Measurements from ENCODE around the gene AP4E1.
"Not testable (repeated sequence)": the region's sequence is repeated elsewhere in the genome, so short reads cannot be mapped to it uniquely, and the experiment has no call there.

The AP4E1 gene

DNA sequence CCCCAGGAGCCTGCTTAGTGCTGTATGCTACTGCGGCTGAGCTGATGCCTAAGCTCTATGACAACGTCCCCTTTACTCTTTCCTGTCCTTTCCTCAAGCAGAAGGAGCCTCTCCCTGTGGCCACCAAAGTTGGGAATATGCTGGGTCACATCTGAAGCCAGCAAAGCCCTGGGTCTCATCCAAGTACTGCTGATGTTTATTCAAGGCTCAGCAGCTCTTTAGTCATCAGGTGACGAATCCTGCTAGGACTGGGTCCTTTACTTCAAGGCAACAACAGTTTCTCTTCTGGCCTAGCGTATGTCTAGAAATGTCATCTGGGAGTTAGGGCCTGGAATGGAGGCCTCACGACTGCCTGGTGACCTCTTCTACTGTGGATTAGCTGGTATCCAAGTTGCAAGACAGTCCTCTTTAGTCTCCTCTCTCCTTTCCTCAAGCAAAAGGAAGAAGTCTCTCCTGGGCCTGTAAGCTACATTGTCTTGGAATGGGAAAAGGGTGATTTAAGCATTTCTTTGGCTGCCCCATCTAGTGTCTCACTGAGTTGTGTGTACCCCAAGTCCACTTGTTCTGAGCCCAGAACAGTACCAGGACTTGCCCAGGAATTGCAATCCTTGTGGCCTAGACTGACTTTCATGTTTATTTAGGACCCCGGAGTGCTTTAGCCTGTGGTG lies 122.3 kb downstream of the AP4E1 start:
- DNase-seq = no peak

DNA sequence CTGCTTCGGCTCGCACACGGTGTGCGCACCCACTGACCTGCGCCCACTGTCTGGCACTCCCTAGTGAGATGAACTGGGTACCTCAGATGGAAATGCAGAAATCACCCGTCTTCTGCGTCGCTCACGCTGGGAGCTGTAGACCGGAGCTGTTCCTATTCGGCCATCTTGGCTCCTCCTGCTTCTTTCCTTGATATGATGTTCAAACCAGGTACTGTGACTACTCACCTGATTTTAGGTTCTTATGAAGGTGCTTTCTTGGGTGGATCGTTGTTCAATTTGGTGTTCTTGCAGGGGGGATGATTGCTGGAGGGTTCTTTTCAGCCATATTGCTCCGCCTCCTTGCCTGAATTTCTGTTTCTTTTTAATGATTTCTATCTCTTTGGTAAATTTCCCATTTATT lies 129.0 kb downstream of the AP4E1 start:
- DNase-seq = not testable (repeated sequence)

DNA sequence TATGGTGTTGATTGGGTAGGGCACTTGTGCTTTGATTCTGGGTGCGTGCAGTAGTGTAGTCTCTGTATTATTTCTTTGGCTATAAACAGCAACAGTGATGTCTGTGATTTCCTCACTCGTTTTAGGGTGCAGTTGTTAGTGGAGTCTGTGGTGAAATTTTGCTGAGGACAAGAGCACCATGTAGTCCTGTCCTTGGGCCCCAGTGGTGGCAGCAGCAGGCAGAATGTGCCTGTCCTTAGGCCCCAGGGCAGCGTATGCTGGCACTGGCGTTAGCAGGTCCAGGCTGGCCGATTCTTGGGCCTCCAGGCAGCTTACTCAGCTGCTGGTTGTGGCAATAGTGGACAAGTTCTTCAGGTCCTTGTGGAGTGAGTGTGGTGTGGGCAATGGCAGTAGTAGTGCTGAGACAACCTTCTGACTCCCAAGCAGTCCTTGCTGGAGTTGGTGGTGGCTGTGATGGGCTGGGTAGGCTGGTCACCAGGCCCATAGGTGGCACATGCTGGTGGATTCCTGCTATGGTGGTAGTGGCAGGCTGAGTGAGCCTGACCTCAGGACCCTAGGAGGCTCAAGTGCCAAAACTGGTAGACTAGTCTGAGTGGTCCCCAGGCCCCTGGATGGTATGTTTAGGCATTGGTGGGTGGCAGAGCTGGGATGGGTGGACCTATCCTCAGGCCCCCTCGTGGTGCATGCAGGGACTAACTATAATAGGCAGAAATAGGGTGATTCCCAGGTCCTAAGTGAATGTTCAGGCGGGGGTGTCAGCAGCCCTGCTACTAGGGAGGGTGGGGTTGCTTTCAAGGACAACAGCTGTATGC lies 129.9 kb downstream of the AP4E1 start:
- no peak for DNase-seq

DNA sequence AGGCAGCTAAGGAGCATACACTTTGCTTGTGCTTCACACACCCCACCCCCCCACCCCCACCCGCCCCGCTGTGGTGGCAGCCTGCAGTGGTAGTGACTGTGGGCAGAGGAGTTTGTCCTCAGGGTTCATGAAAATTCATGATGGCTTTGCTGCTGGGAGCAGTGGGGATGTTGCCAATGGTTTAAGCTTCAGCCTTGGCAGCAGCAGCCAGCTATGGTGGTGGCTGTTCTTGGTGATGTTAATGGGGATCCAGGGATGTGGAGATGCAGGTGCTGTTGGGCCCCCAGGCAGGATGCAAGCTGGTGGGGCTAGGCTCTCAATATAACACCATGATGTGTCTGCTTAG lies 130.5 kb downstream of the AP4E1 start:
- no peak for DNase-seq

DNA sequence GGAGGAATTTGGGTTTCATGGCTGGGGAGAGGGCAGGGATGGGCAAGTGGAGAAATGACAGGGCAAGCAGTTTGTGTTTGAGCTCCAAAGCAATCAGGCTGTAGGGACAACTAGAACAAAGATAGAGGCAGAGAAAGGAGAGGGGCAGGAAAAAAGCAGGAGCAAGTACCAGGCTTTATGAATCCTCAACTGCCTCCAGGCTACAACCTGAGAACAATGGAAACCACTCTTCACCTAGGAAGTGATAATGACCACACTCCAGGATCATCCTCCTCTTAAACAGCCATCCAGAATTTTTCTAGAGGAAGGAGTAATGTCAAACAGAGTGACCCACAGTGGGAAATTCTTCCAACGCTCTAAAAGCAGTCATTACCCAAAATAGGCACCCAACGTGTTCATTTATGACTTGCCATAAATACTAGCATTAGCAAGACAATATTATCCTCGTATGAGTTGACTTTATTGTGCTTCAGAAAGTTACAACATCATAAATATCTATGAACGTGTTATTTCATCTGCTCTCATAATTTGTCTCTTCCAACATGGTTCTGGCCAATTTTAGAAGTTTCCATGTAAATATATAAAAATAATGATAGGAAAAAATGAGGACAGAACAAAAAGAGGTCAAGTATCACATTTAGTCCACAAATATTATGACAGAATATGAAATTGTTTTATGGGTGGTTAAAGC lies 135.7 kb downstream of the AP4E1 start:
- no peak for DNase-seq

DNA sequence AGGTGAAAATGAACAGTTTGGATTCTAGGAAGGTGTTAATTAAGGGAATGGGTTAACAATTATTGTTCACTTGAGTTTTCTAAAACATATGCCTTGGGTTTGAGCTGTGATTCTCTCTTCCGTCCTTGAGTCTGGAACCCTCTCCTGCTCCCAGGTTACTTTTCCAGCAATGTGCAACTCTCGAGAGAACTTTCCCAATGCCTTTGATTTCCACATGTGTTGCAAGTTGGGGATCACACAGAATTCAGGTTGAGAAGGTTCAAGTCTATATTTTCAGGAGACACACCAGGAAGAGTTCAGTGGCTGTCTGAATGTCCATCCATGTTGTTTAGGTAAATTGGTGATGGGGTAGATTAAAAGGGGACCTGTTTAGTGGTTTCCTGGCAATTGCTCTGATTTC lies 137.5 kb downstream of the AP4E1 start:
- no peak for DNase-seq

DNA sequence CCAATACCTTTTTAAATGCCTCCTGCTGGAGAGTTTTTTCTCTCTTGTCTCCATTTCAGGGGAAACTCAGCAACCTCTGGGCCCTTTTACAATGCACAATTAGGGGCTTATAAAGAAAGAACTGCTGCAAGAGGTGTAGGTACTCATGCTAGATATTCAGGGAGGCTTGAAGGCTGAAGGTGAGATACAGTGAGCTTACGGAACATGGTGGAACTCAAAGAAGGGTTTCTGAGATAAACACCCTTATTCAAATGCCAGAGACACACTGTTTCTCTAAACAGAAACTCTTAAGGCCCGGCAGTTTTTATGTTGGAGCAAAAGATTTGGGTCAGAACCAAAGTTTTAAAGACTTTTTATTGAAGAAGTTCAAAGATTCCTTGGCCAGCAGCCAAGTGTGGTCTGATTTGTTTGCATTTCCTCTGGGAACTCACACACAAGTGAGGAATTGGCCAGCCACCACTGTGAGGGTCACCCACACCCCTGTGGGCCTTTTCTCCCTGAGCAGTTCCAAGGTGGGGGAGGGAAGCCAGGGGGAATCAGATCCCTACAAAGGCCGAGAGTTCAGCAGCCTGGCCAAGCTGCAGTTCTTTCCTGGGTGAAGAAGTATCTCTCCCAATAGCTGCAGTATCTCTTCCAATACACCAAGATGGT lies 138.4 kb downstream of the AP4E1 start:
- DNase-seq = no peak

DNA sequence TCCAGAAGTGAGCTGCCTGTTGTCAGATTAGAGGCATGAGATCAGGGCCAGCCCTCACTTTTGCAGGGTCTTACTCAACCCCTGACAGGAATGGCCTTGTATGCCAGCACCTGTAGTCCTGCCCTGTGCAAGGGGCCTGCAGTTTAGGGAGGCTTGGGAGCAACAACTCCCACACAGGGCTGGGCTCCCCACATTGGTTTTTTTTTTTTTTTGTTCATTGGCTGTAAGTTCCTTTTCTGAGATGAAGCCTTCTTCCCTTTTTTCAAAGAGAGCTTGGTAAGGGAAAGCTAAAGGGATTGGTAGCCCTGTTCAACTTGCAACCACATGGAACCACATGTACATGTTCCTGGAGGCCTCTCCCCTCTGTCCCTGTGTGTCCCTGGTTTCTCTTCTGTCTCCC lies 139.8 kb downstream of the AP4E1 start:
- no peak for DNase-seq

DNA sequence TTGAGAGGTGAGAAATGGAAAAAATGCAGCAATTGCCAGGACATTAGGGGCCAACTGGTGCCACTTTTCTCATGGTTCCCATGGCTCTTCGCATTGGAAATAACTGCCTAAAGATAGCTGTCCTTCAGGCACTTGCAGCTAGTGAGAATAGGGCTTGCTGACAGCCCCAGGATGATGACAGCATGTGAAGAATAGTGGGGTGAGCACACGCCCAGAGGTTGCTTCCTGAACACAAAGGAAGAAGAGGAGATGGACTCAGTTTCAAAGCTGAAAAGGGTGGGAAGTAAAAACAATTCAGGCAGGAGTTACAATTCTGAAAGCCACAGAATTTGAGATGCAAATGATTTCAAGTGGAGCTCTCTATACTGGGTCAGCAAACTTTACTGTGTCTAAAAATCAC lies 140.6 kb downstream of the AP4E1 start:
- DNase-seq = no peak

DNA sequence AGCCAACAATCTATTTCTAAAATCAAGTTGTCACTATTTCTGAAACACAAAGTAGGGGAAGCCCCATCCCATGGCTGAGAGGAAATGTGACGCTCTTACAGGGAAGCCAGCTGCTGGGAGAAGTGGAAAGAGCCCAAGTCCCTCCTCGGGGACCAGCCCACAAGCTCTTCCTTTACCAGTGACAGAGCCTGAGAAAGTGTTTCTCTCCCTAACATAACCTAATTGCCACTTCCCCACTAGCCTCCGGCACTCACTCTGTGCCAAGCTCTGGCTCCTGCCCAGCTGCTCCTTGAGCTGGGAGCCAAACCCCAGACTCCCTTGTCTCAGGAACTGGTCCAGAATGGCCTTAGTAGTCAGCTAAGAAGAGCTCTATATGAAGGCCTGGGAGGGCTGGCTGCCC lies 143.3 kb downstream of the AP4E1 start:
- no peak for DNase-seq

DNA sequence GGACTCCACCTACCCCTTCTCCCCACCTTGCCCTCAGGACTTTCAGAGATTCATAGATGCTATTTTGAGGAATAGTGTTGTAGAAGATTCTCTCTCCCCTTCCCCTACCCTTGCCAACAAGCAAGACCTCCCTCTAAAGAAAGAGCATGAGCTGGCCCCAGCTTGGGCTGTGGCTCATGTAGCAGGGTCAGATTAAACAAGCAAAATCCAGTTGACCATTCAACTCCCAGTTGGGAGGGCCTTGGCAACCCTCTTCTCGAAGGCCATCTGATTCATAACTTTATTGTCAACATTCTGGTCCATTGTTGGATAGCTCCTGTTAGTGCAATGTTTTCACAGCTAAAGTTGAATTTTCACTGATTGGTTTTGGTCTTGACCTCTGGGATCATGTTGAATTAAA lies 145.1 kb downstream of the AP4E1 start:
- no peak for DNase-seq

DNA sequence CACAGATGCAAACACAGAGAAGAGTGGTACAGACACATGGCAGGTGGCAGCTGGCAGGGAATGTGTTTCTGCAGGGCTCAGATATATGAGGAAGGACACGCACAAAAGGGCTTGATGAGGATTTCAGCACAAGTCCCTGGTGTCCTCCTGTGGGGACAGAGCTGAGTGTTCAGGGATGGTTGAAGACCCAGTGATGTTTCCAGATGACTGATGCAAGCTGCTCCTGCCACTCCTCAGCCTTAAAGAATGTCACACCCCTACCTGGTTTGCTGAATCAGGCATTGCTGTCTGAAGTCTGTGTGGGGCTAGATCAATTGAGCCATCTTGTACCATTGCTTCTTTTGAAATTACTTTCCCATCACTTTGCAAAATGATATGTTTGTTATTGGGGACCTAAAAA lies 146.1 kb downstream of the AP4E1 start:
- DNase-seq = no peak

Data from cerebellar nuclear complex (tissue), 1 donor.